NCI-H2196 treated with DMSO at 0.1 percent for 48 hours (cell line): ENCODE data around the gene NR1H2.
A peak's percentile ranks its signal among the peaks of the same experiment; 100 is the strongest.
"Not testable (repeated sequence)": the region's sequence is repeated elsewhere in the genome, so short reads cannot be mapped to it uniquely, and the experiment has no call there.

Source experiments
- DNase-seq: peaks from one replicate; lab custom pipeline; 2025; ENCODE audit not compliant: unreplicated experiment; lab: John Stamatoyannopoulos, UW

NR1H2 gene

DNA sequence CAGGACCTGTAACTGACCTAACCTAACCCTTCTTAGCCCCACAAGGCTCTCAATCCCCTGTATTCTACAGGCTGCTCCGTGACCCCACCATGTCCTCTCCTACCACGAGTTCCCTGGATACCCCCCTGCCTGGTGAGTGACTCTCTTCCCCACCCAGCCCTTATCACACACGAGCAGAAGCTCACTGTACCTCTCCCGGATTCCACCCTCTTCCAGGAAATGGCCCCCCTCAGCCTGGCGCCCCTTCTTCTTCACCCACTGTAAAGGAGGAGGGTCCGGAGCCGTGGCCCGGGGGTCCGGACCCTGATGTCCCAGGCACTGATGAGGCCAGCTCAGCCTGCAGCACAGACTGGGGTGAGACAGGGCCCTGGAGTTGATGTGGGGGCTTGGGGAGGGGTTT lies 1.3 kb downstream of the NR1H2 start:
- no peak for DNase-seq

DNA sequence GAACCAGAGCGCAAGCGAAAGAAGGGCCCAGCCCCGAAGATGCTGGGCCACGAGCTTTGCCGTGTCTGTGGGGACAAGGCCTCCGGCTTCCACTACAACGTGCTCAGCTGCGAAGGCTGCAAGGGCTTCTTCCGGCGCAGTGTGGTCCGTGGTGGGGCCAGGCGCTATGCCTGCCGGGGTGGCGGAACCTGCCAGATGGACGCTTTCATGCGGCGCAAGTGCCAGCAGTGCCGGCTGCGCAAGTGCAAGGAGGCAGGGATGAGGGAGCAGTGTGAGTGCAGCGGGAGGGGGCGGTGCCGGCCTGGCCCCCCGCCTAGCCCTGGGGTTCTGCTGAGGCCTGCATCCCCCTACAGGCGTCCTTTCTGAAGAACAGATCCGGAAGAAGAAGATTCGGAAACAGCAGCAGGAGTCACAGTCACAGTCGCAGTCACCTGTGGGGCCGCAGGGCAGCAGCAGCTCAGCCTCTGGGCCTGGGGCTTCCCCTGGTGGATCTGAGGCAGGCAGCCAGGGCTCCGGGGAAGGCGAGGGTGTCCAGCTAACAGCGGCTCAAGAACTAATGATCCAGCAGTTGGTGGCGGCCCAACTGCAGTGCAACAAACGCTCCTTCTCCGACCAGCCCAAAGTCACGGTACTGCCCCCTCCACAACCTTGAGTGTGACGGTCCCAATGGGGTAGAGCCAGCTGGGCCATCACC lies 2.1 kb downstream of the NR1H2 start:
- DNase-seq: no peak

DNA sequence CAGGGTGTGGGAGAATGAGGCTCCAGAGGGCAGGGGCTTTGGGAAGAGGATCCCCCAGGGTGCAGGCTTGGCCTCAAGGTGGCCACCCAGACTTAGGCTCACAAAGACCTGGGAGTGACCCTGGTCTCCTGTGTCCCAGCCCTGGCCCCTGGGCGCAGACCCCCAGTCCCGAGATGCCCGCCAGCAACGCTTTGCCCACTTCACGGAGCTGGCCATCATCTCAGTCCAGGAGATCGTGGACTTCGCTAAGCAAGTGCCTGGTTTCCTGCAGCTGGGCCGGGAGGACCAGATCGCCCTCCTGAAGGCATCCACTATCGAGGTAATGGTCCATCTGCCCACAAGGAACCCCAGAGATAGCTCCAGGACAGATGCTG lies 2.6 kb downstream of the NR1H2 start:
- DNase-seq: no peak

- no peak for DNase-seq
Observed at GRCh38 chr19:50379602-50380001, 3.3 kb downstream of the NR1H2 start.

DNA sequence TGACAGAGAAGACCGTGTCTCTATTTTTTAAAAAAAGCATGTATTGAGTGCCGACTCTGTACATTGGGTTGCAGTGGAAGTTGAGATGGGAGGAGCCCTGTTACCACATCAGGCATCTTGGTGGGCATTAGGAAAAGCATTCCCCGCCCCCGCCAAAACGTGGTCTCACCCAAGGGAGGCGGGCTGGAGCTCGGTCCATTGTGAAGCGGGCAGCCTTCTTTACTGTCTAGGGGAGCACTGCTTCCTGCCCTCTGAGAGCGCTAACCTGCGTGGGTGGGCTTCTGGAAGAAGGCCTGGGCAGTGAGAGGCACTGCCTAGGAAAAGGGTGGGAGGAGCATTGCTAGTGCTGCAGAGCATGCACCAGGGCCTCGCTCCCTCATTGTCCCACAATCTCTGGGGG lies 3.9 kb downstream of the NR1H2 start:
- no peak for DNase-seq

GRCh38 chr19:50380751-50381151 lies 4.5 kb downstream of the NR1H2 start:
- no peak for DNase-seq

DNA sequence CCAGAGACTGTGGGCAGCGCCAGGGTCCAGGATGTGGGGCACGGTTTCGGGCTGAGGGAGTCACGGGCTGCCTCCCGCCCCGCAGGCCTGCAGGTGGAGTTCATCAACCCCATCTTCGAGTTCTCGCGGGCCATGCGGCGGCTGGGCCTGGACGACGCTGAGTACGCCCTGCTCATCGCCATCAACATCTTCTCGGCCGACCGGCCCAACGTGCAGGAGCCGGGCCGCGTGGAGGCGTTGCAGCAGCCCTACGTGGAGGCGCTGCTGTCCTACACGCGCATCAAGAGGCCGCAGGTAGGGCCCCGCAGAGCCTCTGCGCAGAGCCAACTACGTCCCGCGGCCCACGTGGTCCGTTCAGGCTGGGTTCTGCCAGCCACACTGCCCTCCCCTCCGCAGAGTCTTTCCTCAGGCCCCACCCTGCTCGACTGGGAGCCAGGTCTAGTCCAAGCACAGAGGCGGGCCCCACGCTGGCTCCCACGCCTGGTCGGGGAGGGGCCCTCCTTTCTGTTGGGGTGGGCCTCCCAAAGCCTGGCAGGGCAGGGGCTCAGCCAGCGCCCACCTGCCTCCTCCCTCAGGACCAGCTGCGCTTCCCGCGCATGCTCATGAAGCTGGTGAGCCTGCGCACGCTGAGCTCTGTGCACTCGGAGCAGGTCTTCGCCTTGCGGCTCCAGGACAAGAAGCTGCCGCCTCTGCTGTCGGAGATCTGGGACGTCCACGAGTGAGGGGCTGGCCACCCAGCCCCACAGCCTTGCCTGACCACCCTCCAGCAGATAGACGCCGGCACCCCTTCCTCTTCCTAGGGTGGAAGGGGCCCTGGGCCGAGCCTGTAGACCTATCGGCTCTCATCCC lies 5.8 kb downstream of the NR1H2 start:
- DNase-seq: no peak

- no peak for DNase-seq
Observed at GRCh38 chr19:50383001-50383851, 7.0 kb downstream of the NR1H2 start.

- DNase-seq: peak; percentile 99
Observed at GRCh38 chr19:50383852-50384684, 7.8 kb downstream of the NR1H2 start, which contains the start of gene POLD1. TSS of gene POLD1 (plus strand) at chr19:50384347. CDS start at chr19:50398852, 14,505 bp downstream.

GRCh38 chr19:50384685-50385535 lies 8.7 kb downstream of the NR1H2 start:
- no peak for DNase-seq

- DNase-seq: no peak
Observed at GRCh38 chr19:50387176-50387867, 11.1 kb downstream of the NR1H2 start.

GRCh38 chr19:50387868-50388245 lies 11.6 kb downstream of the NR1H2 start:
- no peak for DNase-seq

DNA sequence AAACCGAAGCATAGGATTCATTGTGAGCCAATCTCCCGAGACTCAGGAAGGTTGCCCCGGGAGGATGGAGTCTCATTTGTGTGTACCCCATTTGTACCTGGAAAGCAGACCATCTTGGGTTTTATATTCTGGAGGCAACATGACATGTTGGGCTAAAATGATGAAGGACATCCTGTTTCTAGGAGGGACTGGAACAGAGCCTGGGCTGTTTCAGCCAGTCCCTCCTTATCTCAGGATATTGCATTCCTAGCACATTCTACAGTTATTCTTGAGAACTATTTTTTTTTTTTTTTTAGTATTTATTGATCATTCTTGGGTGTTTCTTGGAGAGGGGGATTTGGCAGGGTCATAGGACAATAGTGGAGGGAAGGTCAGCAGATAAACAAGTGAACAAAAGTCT lies 14.0 kb downstream of the NR1H2 start:
- DNase-seq: not testable (repeated sequence)

GRCh38 chr19:50390952-50391351 lies 14.7 kb downstream of the NR1H2 start:
- not testable (repeated sequence) for DNase-seq

GRCh38 chr19:50392759-50393158 lies 16.5 kb downstream of the NR1H2 start:
- DNase-seq: no peak

DNA sequence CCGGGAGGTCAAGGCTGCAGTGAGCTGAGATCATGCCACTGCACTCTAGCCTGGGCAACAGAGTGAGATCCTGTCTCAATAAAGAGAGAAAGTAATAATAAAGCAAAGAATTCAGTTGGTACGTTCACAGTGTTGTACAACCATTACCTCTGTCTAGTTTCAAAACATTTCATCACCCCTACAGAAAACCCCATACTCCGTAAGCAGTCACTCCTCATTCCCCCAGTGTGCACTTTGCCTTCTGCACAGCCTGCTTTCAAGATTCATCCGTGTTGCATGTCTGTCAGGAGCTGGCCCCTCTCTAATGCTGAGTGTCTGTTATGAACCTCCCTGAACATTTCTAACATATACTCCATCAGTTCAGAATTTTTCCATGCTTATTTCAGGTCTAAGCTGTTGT lies 17.3 kb downstream of the NR1H2 start:
- DNase-seq: no peak

DNA sequence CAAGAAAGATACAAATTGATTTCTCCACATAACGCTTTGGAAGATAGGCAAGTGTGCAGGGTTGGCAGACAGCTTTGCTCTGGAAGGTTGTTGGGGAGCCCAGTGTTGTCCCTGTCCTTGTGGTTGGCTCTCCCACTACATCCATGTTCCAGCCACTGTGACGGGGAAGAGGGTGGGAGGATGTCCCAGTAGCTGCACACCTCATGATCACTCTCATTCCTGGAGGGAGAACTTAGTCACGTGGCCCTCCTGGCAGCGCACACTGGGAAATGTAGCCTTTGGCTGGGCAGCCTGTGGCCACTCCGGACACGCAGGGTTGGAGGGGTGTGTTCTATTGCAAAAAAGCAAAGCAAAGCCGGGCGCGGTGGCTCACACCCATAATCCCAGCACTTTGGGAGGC lies 17.8 kb downstream of the NR1H2 start:
- DNase-seq: no peak

DNA sequence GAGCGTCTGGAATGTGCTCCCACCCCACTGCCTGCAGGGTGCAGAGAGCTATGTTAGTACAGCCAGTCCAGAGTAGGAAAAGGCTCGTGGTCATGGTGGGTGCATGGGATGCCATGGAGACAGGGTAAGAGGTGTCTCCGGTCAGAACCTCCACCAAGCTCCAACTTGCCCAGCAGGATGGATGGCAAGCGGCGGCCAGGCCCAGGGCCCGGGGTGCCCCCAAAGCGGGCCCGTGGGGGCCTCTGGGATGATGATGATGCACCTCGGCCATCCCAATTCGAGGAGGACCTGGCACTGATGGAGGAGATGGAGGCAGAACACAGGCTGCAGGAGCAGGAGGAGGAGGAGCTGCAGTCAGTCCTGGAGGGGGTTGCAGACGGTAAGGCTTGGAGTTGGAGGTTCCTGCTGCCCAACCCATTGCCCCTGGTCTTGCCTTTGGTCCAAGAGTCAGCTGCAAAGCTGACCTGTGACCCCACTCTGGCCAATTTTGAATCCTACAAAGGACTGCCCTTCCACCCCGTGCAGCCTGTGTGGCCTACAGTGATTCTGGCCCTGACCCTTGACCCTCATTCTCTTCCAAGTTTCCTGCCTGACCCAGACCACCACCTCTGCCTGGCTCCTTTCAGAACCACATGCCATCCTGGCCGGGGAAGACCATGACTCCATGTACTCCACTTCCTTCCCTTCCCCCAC lies 22.6 kb downstream of the NR1H2 start:
- no peak for DNase-seq

GRCh38 chr19:50399368-50399745 lies 23.1 kb downstream of the NR1H2 start:
- DNase-seq: no peak
